ENCODE results near the gene CCDC74A. TPM values are rescaled to one million over a fixed set of nuclear protein-coding genes. Genes with fewer than 3 reads are reported as not detected.
A peak's percentile ranks its signal among the peaks of the same experiment; 100 is the strongest.
"Not testable (repeated sequence)": the region's sequence is repeated elsewhere in the genome, so short reads cannot be mapped to it uniquely, and the experiment has no call there.

Gene CCDC74A
- total RNA-seq, 2 donors from 2014 or later: 3.7 to 7.1 TPM

DNA sequence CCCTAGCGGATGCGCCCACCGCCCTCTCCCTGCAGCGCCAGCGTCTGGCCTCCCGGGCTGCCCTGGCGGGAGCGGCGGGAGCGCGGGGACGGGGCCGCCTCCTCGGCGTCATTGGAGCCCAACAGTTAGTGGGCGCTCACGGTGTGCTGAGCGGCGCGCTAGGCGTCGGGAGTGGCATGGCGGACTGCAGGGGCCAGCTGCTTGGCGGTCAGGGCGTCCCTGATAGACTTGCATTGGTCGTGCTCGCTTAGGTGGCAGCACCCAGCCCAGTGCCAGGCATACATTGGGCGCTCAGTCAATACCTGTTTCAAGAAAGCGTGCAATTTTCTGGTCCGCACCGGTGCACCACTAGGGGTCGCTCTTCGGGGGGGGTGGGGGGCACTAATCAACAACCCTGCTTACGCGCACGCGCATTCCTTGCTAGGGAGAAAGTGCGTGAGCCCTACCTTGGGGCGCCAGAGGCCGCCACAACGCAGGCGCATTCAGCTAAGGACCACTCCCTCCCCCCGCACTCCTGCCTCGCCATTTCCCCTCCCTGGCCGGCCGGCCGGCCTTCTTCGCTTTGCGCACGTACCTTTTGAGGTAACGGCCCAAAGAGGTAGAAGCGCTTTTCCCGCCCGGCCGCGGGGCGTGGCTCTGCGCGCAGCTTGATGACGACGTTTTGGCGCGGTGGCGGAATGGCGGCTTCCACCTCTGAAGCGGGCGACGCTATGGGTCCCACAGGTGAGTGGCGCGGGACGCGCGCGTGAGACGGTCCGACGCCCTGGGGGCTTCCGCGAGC lies 35.1 kb upstream of the CCDC74A start:
- DNase-seq (ENCODE audit: low spot score in 2 of 2): peak; percentile 91 to 93
- H3K36me3 Mint-ChIP-seq: peaks cover 35% of the 10 kb centered on the region in 2 donors
- ATAC-seq: peak; percentile 78 to 85
- H3K27ac Mint-ChIP-seq: peak overlapping the region; percentile 93 to 99
- no peaks in the 10 kb centered on the region for H3K9me3 Mint-ChIP-seq

GRCh38 chr2:131493199-131493968 lies 34.3 kb upstream of the CCDC74A start:
- ATAC-seq (peak in 1 of 2 donors; percentile 19), DNase-seq (ENCODE audit: low spot score in 2 of 2) (no peak)
- Mint-ChIP-seq H3K27ac (peak overlapping the region; percentile 98 to 99), H3K36me3 (peaks cover 28 to 35% of the 10 kb centered on the region in 2 donors), H3K9me3 (no peaks in the 10 kb centered on the region)

- Mint-ChIP-seq H3K27ac (peak overlapping the region in 1 of 2 donors; percentile 37), H3K36me3 (peaks cover 25 to 28% of the 10 kb centered on the region in 2 donors)
- not testable (repeated sequence) for ATAC-seq; H3K9me3 Mint-ChIP-seq; DNase-seq (ENCODE audit: low spot score in 2 of 2)
Observed at GRCh38 chr2:131495506-131495905, 32.2 kb upstream of the CCDC74A start.

GRCh38 chr2:131498321-131498973 lies 29.2 kb upstream of the CCDC74A start:
- H3K9me3 Mint-ChIP-seq: not testable (repeated sequence)
- peak; percentile 96 to 97 for ATAC-seq
- peak in 1 of 2 donors; percentile 20 for DNase-seq (ENCODE audit: low spot score in 2 of 2)
- H3K27ac Mint-ChIP-seq: peak overlapping the region; percentile 78 to 80
- H3K36me3 Mint-ChIP-seq: peaks cover 19% of the 10 kb centered on the region in 2 donors

DNA sequence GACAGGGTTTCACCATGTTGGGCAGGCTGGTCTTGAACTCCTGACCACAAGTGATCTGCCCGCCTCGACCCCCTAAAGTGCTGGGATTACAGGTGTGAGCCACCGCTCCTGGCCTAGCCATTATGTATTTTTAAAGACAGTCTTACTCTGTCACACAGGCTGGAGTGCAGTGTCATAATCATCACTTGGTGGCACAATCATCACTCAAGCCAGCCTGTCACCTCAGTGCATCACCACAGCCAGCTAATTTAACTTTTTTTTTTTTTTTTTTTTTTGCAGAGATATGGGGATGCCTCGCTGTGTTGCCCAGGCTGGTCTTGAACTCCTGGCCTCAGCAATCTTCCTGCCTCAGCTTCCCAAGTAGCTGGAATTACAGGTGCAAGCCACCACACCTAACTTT lies 24.1 kb upstream of the CCDC74A start:
- peak overlapping the region in 1 of 2 donors; percentile 65 for H3K27ac Mint-ChIP-seq
- H3K36me3 Mint-ChIP-seq: peaks cover 11 to 14% of the 10 kb centered on the region in 2 donors
- not testable (repeated sequence) for H3K9me3 Mint-ChIP-seq; DNase-seq (ENCODE audit: low spot score in 2 of 2)
- ATAC-seq: peak; percentile 16 to 26

GRCh38 chr2:131504082-131504750 lies 23.5 kb upstream of the CCDC74A start:
- H3K36me3 Mint-ChIP-seq: peaks cover 11 to 14% of the 10 kb centered on the region in 2 donors

DNA sequence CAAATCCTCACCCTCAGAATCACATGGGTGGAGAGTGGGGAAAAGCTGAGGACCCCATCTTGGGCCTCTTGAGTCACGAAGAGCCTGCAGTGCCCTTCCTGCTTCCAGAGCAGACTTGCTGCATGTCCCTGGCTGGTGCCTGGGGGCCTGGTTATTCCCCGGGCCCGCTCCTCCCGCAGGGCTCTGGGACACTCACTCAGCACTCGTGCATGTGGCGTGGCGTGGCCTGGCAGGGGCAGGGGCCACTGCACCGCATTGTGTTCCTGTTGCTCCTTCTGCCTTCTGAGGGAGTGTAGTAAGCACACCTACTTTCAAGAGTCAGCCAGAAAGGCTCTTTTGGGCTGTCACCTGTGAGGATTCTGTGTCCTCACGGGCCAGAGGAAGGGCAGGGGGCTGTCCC lies 18.1 kb upstream of the CCDC74A start:
- peak overlapping the region in 1 of 2 donors; percentile 74 for H3K27ac Mint-ChIP-seq
- ATAC-seq: no peak

More at GRCh38 chr2:131504082-131504750, 23.5 kb upstream of the CCDC74A start:
- H3K9me3 Mint-ChIP-seq; DNase-seq (ENCODE audit: low spot score in 2 of 2): not testable (repeated sequence)
- peak; percentile 92 to 94 for ATAC-seq
- peak overlapping the region; percentile 39 to 85 for H3K27ac Mint-ChIP-seq

GRCh38 chr2:131511291-131511968 lies 16.3 kb upstream of the CCDC74A start:
- H3K36me3 Mint-ChIP-seq; DNase-seq (ENCODE audit: low spot score in 2 of 2); ATAC-seq; H3K9me3 Mint-ChIP-seq: not testable (repeated sequence)
- H3K27ac Mint-ChIP-seq: peak overlapping the region in 1 of 2 donors; percentile 95

More for the DNA sequence above, 18.1 kb upstream of the CCDC74A start:
- Mint-ChIP-seq H3K9me3 (no peaks in the 10 kb centered on the region), H3K36me3 (peaks cover 5 to 8% of the 10 kb centered on the region in 2 donors)
- DNase-seq (ENCODE audit: low spot score in 2 of 2): no peak

- peak overlapping the region; percentile 15 to 95 for H3K27ac Mint-ChIP-seq
- not testable (repeated sequence) for H3K9me3 Mint-ChIP-seq
Observed at GRCh38 chr2:131511969-131512870, 15.5 kb upstream of the CCDC74A start.

DNA sequence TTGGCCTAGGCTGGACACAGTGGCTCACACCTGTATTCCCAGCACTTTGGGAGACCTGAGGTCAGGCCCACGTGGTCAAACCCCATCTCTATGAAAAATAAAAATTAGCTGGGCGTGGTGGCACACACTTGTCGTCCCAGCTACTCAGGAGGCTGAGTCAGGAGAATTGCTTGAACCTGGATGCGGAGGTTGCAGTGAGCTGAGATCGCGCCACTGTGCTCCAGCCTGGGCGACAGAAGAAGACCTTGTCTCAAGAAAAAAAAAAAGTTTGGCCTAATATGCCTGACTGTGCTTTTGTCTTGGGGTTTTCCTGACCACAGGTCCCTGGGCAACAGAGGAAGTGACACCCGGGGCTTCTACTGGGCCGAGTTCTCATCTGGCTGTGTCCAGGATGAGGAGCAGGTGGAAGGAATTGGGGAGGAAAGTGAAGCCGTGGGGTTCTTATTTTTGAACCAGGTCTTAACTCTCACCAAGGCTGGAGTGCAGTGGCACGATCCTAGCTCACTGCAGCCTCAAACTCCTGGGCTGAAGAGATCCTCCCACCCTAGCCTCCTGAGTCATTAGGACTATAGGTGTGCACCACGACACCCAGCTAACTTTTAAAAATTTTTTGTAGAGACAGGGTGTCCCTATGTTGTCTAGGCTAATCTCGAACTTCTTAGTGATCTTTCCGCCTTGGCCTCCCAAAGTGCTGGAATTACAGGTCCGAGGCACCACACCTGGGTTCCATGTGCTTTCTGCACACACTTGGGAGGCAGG lies 13.1 kb upstream of the CCDC74A start:
- peak overlapping the region; percentile 29 to 41 for H3K27ac Mint-ChIP-seq
- H3K9me3 Mint-ChIP-seq; H3K36me3 Mint-ChIP-seq; DNase-seq (ENCODE audit: low spot score in 2 of 2): not testable (repeated sequence)
- peak in 1 of 2 donors; percentile 38 for ATAC-seq

More at GRCh38 chr2:131511969-131512870, 15.5 kb upstream of the CCDC74A start:
- not testable (repeated sequence) for H3K36me3 Mint-ChIP-seq; ATAC-seq; DNase-seq (ENCODE audit: low spot score in 2 of 2)

DNA sequence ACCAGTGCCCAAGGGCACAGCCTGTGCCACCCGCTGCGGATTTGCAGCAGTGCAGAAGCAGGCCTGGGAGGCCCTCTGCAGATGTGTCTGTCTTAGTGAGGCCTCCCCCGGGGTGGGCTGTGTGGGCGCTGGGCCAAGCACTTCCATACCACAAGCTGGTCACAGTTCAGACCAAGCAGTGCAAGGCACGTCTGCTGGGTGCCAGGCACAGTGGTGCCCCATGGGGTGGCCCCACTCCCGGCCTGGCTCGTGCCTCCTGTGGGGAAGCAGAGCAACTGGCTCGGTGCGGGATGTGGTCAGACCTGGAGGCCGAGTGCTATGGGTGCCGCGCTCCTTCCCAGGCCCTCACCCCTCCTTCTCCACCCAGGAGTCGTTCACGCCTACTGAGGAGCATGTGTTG lies 12.5 kb upstream of the CCDC74A start:
- DNase-seq (ENCODE audit: low spot score in 2 of 2); H3K9me3 Mint-ChIP-seq; ATAC-seq; H3K36me3 Mint-ChIP-seq: not testable (repeated sequence)
- peak overlapping the region in 1 of 2 donors; percentile 41 for H3K27ac Mint-ChIP-seq

DNA sequence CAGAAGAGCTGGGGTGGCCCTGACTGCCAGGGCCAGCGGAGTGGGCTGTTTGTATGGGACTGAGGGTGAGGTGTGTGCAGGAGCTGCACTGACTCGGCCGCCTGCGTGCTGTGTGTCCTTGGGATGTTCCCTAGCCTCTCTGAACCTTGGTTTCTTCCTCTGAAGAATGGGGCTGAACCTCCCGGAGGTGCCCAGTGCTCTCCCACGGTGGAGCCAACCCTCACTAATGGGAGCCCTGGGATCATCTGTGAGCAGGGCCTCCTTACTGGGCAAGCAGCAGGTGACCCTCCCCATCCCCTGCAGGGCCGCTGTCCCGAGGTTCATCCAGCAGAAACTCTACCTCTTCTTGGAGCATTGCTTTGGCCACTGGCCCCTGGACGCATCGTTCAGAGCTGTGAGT lies 11.7 kb upstream of the CCDC74A start:
- no peaks in the 10 kb centered on the region for H3K36me3 Mint-ChIP-seq
- ATAC-seq: no peak
- no peaks in the 10 kb centered on the region for H3K9me3 Mint-ChIP-seq
- no peak for DNase-seq (ENCODE audit: low spot score in 2 of 2)
- peak overlapping the region in 1 of 2 donors; percentile 77 for H3K27ac Mint-ChIP-seq

- DNase-seq (ENCODE audit: low spot score in 2 of 2); H3K9me3 Mint-ChIP-seq; H3K27ac Mint-ChIP-seq; H3K36me3 Mint-ChIP-seq; ATAC-seq: not testable (repeated sequence)
Observed at GRCh38 chr2:131516621-131517020, 11.1 kb upstream of the CCDC74A start.

DNA sequence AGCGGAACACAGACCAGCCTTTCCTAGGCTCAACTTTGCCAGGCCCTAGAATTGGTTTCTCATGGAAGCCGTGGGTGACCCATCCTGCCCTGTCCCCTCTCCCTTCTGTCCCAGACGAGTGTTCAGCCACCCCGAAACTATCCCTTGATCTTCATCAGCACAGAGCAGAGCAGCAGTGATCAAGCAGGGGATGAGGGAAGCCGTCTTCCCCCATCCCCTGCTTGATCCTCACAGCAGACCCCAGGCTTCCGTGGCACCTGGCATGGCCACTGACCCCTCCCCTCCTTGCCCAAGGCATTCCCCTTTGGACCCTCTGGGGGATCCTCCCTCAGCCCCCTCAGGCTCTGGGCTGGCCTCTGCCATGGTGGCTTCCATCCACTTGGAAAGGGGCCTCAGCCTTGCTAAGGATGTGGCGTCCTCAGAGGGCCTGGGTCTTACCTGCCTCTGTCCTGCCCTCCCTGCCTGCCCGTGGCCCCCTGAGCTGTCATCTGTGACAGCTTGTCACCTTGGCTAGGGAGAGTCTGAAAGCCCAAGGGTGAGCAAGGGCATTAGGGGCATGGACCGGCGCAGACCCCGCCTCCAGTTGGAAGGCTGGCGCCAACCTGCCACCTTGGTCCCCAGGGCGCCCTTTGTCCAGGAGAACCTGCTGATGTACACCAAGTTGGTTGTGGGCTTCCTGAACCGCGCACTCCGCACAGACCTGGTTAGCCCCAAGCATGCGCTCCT lies 10.4 kb upstream of the CCDC74A start:
- DNase-seq (ENCODE audit: low spot score in 2 of 2): no peak
- Mint-ChIP-seq H3K27ac (peak overlapping the region in 1 of 2 donors; percentile 72), H3K36me3 (no peaks in the 10 kb centered on the region), H3K9me3 (no peaks in the 10 kb centered on the region)
- no peak for ATAC-seq
